ENCODE data around the gene IFNL4.
A peak's percentile ranks its signal among the peaks of the same experiment; 100 is the strongest.
"Not testable (repeated sequence)": the region's sequence is repeated elsewhere in the genome, so short reads cannot be mapped to it uniquely, and the experiment has no call there.

Gene IFNL4

GRCh38 chr19:39248806-39249205 lies at the start of gene IFNL4:
IFNL4 (minus strand) TSS chr19:39248856.
- no peak for DNase-seq

GRCh38 chr19:39297931-39298634 lies 49.4 kb upstream of the IFNL4 start:
- DNase-seq, result peak; percentile 81

GRCh38 chr19:39296906-39297305 lies 48.2 kb upstream of the IFNL4 start:
- DNase-seq, result no peak

- no peak for DNase-seq
These were observed 47.5 kb upstream of the IFNL4 start, which contains the start of gene IFNL1 for GRCh38 chr19:39296055-39296645. IFNL1 (plus strand) TSS chr19:39296407; CDS start chr19:39296422, 15 bp downstream.

GRCh38 chr19:39293394-39293793 lies 44.7 kb upstream of the IFNL4 start:
- no peak for DNase-seq

GRCh38 chr19:39284032-39284431 lies 35.4 kb upstream of the IFNL4 start:
- no peak for DNase-seq

GRCh38 chr19:39282021-39282420 lies 33.4 kb upstream of the IFNL4 start:
- DNase-seq, result no peak

- DNase-seq, result no peak
These were observed 28.9 kb upstream of the IFNL4 start for GRCh38 chr19:39277598-39277997.

GRCh38 chr19:39276740-39277139 lies 28.1 kb upstream of the IFNL4 start:
- no peak for DNase-seq

GRCh38 chr19:39275578-39275977 lies 26.9 kb upstream of the IFNL4 start:
- no peak for DNase-seq

- not testable (repeated sequence) for DNase-seq
These were observed 25.2 kb upstream of the IFNL4 start for GRCh38 chr19:39273859-39274258.

GRCh38 chr19:39270036-39270871 lies 21.6 kb upstream of the IFNL4 start:
- DNase-seq, result no peak

- DNase-seq, result not testable (repeated sequence)
These were observed 20.7 kb upstream of the IFNL4 start for GRCh38 chr19:39269369-39269768.

- DNase-seq, result not testable (repeated sequence)
These were observed 20.0 kb upstream of the IFNL4 start for GRCh38 chr19:39268531-39269223.

- DNase-seq, result not testable (repeated sequence)
These were observed 19.4 kb upstream of the IFNL4 start, which contains the start of gene IFNL2 for GRCh38 chr19:39268085-39268484. IFNL2 (plus strand) TSS chr19:39268396; CDS start chr19:39268569, 173 bp downstream.

GRCh38 chr19:39265321-39265916 lies 16.8 kb upstream of the IFNL4 start:
- no peak for DNase-seq

- DNase-seq, result no peak
These were observed 15.9 kb upstream of the IFNL4 start for GRCh38 chr19:39264306-39265290.

- no peak for DNase-seq
These were observed 15.3 kb upstream of the IFNL4 start for GRCh38 chr19:39263912-39264305.

GRCh38 chr19:39262496-39262895 lies 13.8 kb upstream of the IFNL4 start:
- no peak for DNase-seq

- DNase-seq, result no peak
These were observed 13.0 kb upstream of the IFNL4 start for GRCh38 chr19:39261704-39262103.

GRCh38 chr19:39257227-39257626 lies 8.6 kb upstream of the IFNL4 start:
- DNase-seq, result no peak
